NCI-H526 treated with DMSO at 0.1 percent for 48 hours (cell line): ENCODE data around the gene UFC1.

ENCODE experiments used
- DNase-seq: peaks from one replicate; lab custom pipeline; 2025; lab: John Stamatoyannopoulos, UW

Gene UFC1

DNA sequence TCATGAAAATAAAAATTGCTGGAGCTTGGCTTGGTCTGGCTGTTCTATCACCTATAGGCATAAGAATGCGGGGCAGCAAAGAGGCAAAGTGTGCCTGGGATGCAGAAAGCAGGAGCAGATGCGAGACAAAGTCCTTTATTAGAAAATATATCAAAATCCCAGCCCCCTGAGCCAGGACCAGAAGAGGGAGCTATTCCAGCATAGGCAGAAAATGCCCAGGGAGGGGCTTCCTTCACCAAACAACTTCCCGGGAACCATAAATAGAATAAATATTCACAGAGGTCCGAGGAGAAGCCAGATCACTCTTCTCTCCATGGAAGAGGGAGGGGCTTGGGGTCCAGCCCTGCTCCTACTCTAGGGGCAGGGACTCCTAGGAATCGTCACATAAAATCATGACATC is 17.4 kb downstream of the UFC1 start:
- DNase-seq = no peak

DNA sequence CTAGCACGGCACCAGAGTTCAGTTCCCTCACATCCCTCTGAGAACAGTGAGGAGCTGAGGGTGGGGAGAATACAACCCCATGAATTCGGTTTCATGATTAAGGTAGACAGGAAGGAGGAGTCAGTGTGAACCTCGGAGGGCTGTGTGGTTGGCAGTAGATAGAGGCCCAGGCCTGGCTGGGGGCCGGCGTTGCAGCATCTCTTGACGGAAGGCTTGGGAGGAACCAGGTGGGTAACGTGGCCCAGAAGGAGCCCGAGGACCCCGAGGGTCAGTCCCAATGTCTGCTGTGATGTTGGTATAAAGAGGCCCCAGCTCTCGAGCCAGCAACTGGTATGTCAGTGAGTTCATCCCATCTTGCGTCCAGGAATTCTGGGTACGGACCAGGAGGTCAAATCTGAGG is 17.9 kb downstream of the UFC1 start:
- DNase-seq = no peak

GRCh38 chr1:161172349-161172748 is 18.6 kb downstream of the UFC1 start:
- DNase-seq = no peak

- no peak for DNase-seq
These were observed 19.1 kb downstream of the UFC1 start for GRCh38 chr1:161172776-161173376.

DNA sequence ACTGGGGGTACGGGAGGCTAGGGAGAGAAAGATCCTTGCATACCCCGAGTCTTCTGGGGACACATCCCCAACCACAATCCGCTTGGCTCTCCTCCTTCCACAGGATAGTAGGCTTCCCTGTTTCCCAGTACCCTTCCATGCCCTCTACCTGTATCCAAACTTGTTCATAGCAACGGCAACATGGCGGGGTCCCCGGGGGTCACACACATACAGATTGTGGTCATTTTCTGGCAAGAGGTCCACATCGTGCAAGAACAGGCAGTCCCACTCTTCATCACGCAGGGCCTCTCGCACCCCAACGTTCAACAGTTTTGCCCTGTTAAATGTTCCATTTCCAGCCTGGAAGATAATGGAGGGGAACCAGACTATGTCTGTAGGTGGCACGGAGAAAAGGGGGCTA is 19.9 kb downstream of the UFC1 start:
- DNase-seq = no peak

- no peak for DNase-seq
These were observed 21.1 kb downstream of the UFC1 start for GRCh38 chr1:161174911-161175310.

DNA sequence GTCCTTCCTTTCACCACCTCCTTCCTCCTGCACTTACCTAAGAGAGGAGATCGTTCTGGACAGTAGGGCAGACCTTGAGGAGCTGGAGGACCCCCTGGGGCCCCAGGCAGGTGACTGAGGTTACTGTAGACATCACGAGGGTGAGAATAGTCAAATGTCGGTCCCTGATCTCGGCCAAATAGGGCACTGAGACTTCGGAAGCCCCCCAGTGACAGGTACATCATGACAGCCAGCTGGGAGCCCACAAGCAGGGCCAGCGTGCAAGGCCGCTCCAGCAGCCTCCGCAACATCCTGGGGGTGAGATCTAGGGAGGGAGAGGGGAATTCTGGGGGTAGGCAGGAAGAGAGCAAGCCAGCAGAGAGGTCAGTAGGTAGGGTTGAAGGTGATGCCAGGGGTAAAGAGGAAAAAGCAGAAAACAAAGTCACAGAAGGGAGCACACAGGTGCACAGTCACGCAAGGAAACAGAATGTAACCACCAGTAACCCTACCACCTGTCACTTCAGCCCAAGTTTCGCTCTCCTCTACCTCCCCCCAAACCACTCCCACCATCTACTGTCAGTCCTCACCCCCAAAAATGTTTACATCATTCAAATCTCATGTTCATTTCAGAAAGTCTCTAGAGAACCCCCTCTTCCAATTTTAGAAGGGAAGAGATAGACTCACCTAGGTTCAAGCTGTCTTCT is 22.1 kb downstream of the UFC1 start:
- no peak for DNase-seq

GRCh38 chr1:161176468-161177111 is 22.8 kb downstream of the UFC1 start:
- DNase-seq = no peak

DNA sequence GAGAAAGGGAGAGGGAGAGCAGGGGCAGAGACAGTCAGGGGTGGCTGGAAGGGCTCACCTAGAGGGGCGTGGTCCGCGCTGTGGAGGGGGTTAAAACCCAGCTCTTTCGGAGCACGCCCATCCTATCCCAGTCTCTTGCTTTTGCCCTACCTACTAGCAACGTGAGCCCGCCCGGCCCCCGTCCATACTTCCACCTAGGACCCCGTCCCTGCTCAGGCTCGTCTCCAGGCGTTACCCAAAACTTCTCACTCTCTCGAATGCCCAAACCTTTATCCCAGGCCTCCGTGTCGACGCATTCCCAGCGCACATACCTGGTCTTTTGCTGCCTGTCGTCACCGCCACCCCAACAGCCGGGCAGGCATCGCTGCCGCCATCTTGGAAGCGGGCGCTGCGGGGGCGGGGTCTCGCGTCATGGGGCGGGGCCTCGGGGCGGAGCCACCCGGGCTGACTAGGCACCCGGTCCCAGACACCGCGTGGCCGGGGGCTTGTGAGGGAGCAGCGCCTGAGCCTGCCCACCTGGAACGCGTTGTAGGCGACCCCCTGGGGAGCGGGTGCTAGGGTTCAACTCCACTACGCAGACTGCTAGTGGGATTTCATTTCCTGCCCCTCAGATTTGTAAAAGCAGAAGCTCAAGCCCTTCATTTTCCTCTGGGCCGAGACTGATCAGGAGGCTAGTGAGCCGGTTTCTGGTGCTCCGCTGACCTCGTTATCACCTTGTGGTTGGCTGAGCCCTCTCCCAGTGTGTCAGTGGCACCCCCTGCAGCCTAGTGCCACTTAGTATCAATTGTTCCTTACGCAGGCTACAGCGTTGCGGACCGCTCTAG is 23.5 kb downstream of the UFC1 start, which contains the start of gene B4GALT3:
B4GALT3 (minus strand) TSS at position 396 of the 824 bp plus-strand sequence. CDS start 1,447 bp downstream, outside the sequence.
- DNase-seq = peak; percentile 96

- DNase-seq = peak; percentile 91
These were observed 24.1 kb downstream of the UFC1 start for GRCh38 chr1:161177936-161178244.

GRCh38 chr1:161179698-161180097 is 25.9 kb downstream of the UFC1 start:
- no peak for DNase-seq

DNA sequence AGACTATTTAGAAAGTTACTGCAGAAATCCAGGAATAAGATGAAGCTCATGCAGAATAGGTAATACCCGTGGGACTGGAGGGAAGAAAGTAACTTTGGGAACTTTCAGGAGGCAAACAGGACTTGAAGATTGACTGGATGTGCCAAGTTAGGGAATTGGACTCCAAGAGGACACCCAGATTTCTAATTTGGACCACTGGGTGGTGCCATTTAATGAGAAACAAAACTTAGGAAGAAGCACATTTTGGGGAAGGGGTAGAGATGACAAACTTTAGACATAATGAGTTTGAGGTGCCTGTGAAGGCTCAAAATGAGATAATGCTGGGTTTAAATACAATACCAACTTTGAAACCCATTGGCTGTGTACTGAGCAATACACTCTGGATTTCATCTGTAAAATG is 26.9 kb downstream of the UFC1 start:
- no peak for DNase-seq

DNA sequence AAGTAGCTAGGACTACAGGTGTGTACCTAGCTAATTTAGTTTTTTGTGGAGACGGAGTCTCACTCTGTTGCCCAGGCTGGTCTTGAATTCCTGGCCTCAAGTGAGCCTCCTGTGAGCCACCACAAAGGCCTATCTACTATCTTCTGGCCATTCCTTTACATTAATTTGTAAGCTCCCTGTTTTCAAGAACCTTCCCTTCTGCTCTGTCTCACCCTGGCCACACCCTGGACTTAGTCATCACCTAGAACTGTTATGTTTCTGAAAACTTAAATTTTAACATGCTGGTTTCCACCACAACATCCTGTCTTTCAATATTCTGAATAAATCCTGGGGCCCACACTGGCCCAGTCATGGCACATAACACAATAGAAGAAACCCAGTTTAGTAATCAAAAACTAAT is 28.4 kb downstream of the UFC1 start:
- no peak for DNase-seq

DNA sequence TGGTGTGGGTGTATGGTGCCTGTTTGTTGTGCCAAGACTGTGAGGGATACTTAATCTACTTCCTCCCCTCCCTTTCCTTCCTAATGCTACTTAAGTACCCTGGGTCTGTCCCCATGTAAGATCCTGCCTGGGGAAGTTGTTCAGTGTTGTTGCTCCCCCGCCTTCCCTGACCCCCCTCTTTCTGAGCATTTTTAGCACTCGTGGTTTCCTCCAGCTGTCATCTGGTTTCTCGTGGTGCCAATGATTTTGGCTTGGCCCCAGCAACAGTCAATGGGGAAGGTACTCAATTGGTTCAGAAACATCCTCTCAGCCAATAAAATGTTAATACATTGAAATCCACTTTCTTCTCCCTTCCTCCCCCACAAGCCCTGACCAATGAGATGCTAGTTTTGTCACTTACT is 31.5 kb downstream of the UFC1 start:
- DNase-seq = no peak

DNA sequence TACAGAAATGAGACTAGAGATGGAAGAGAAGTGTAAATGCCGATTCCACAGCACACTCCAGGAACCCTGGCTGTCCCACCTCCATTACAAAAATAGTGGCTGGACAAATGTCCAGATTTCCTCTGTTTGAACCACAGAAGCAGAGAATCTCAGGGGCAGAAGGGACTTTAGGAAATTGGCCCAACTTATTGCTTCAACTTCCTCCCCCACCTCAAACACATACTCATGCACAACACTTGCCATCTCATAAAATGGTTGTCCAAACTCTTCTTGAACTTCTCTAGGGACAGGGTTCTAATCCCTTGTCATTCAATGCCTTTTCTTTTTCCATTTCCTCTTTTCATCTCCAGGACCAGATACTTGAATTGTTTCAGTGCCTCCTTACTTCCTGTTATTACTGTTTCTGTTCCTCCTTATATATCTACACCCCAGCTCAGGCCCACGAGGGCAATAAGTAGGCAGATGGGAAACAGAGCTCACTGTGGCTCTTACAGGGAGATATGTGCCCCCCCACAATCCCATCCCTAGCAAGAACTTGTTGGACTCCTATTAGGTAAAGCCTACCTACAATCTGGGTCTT is 32.0 kb downstream of the UFC1 start:
- DNase-seq = no peak

DNA sequence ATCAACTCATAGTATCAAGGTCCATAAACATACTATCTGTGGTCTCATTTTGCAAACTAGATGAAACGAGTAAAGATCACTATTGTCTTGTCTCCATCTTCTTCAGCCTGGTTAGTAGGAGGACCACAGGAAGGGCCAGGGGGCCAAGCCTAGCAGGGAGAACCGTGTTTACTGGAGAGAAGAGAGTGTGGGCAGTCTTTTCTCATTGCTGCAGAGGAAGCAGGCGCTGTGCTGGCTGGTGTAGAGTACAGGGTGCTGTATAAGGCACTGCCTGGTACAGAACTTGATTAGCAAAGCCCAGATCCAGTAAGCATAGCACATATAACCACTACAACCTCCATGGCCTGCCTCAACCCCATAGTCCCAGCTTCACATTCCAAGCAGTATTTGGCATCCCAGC is 33.5 kb downstream of the UFC1 start:
- DNase-seq = no peak

GRCh38 chr1:161188381-161188780 is 34.6 kb downstream of the UFC1 start:
- no peak for DNase-seq

DNA sequence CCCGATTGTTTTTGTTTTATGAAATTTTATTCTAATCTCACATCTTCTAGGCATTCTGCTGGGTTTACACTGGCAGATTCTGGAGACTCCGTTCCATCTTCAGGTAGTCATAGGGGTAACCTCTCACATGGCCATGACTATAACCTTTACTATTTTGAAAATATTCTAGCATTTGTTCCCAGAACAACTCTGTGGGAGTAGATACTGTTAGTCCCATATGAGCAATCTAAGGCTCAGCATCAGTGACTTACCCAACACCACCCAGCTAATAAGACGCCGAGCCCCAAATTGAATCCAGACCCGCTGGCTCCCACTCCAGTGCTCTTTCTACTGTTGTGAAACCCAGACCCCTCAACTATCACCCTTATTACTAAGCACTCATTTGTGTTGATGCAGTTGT is 35.3 kb downstream of the UFC1 start:
- DNase-seq = no peak

- no peak for DNase-seq
These were observed 37.3 kb downstream of the UFC1 start for GRCh38 chr1:161190962-161191521.

DNA sequence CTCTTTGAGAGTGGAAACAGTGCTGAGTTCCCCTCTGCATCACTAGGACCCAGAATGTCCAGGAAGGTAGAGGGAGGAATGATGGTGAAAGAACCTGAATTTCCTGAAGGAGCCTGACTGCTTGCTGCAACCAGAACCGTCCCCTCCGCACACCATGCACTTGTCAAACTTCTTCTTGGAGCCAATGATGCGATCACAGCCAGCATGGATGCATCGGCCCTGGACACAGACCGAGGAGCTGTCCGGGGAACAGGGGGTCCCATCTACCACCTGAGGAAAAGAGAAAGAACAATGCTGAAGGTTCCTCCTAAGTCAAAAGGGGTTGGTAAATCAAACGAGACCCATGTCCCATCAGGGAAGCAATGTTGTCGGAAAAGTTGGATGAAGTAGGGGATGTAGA is 38.2 kb downstream of the UFC1 start:
- no peak for DNase-seq

DNA sequence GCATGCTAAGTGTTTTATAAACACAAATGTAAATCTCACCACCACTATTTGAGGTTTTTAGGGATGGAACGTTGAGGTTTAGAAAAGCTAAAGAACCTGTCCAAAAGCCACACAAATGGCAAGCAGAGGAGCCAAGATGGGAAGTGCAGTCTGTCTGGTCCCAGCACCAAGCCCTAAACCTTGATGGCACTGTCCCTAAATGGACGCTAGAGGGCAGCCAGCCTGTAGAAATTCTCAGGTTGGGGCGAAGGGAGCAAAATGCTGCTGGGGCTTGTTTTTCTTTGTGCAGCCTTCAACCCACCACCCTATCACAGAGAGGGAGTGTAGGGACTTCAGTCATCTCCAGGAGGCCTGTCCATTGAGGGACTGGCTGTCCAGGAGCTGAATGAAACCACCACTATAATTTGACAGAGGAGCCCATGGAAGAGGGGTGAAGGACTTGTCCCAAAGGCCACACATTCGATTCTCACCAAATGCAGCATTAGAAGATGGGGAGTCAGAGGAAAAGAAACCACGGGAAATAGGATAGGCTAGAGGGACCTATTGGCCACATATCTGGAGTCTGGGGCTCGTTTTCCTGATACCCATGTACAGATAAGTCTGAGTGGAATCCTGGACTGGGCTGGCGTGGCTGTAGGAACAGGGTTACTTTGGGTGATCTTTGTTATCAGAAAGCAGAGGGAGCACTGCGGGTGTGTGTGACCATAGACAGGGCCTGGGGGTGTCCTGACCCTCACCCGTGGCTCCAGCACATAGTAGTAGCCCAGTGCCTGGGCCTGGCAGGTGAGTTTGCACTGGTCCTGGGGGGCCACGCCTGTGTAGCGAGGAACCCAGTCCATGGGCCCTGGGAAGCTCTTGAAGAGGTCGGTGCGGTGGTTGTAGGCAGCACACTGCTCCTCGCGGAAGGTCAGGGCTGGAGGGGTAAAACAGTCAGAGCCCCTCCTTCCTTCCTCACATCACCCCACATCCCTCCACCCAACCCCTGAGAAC is 39.0 kb downstream of the UFC1 start:
- peak; percentile 72 for DNase-seq
